HepG2 (cell line): ENCODE results near the gene MOXD1. TPM values are rescaled to one million over a fixed set of nuclear protein-coding genes. Genes with fewer than 3 reads are reported as not detected.

ENCODE experiments used
- ATAC-seq: fragments of 200-7000 bp; cut with Tn5 transposase; 3 replicates; pipeline ENCODE4 v1.9.1; 2020; ENCODE audit warnings: mild to moderate bottlenecking, moderate library complexity
- BruUV-seq: library from RNA; stranded (reverse); fragments of 400-500 nt; replicated peaks from 2 replicates; lab custom pipeline; 2021; lab: Mats Ljungman, UMichigan
- CTCF ChIA-PET: fragments of 300-600 bp; formaldehyde crosslinking; extraction: SDS; loops from one replicate; lab custom pipeline; 2021; ENCODE audit warnings: low total read pairs, inconsistent platforms, low intra/inter-chr PET ratio; lab: Yijun Ruan, JAX
- POLR2A ChIA-PET: fragments of 350-600 bp; sonication (Branson Sonifier 250); formaldehyde crosslinking; loops from one replicate; lab custom pipeline; 2020; ENCODE audit warnings: antibody characterized with exemption, inconsistent platforms; lab: Yijun Ruan, JAX
- DNase-seq: peaks from one replicate; pipeline ENCODE4 v3.0.0-alpha.2; 2015; ENCODE audit warnings: low spot score
- FAIRE-seq: peaks from 3 replicates; lab custom pipeline; 2011; peaks lifted over from hg19 to GRCh38; lab: Jason Lieb, UNC
- H2AFZ ChIP-seq: one replicate; pipeline ENCODE4 v1.6.1; 2011; ENCODE audit warnings: low read length, inconsistent platforms
- H3K27ac ChIP-seq: fragments of 300-600 bp; 3 replicates; pipeline ENCODE4 v1.8.0; 2011; ENCODE audit warnings: mixed run types, mild to moderate bottlenecking, mixed read lengths, low read length, inconsistent platforms; ENCODE audit not compliant: insufficient read depth; ENCODE audit errors: extremely low read length
- H3K27me3 ChIP-seq, 2 experiments: fragments of 200-600 bp in 1 of 2; 2 replicates in 1 of 2; 3 replicates in 1 of 2; pipeline versions ENCODE4 v1.6.0 to v1.8.0; 2011; ENCODE audit warnings: low read length in 2 of 2, mild to moderate bottlenecking in 2 of 2, moderate library complexity in 2 of 2, inconsistent platforms in 1 of 2; ENCODE audit not compliant: insufficient read depth in 2 of 2, control insufficient read depth in 1 of 2
- H3K36me3 ChIP-seq, 2 experiments: fragments of 200-600 bp in 1 of 2; replicated peaks in 1 of 2; 2 replicates in 1 of 2; 3 replicates in 1 of 2; pipeline versions ENCODE4 v1.5.1 to v1.8.0; 2011; ENCODE audit warnings: low read length in 2 of 2, inconsistent platforms in 1 of 2; ENCODE audit not compliant: insufficient read depth in 2 of 2, control insufficient read depth in 1 of 2
- H3K4me1 ChIP-seq: 2 replicates; pipeline ENCODE4 v1.5.1; 2012; ENCODE audit warnings: low read length, inconsistent platforms; ENCODE audit not compliant: insufficient read depth
- H3K4me2 ChIP-seq: 2 replicates; pipeline ENCODE4 v1.6.0; 2011; ENCODE audit warnings: low read depth, low read length, inconsistent platforms
- H3K4me3 ChIP-seq, 3 experiments: fragments of 200-600 bp in 1 of 3; sonication (generic), shearing (Covaris generic) in 1 of 3; replicated peaks in 1 of 3; 2 replicates each; pipeline ENCODE4 v1.5.1; 2011 to 2016; ENCODE audit warnings: low read length in 3 of 3, inconsistent platforms in 2 of 3, low read depth in 2 of 3, mild to moderate bottlenecking in 2 of 3, control low read depth in 1 of 3, mixed read lengths in 1 of 3; ENCODE audit not compliant: insufficient read depth in 1 of 3
- H3K79me2 ChIP-seq: one replicate; pipeline ENCODE4 v1.6.1; 2011; ENCODE audit warnings: low read length, inconsistent platforms; ENCODE audit not compliant: insufficient read depth
- H3K9ac ChIP-seq: 2 replicates; pipeline ENCODE4 v1.6.0; 2011; ENCODE audit warnings: mild to moderate bottlenecking, low read depth, low read length, inconsistent platforms; ENCODE audit not compliant: insufficient read depth
- H3K9me3 ChIP-seq: 2 replicates; pipeline ENCODE4 v1.5.1; 2012; ENCODE audit warnings: mild to moderate bottlenecking, low read length
- H4K20me1 ChIP-seq: 2 replicates; pipeline ENCODE4 v1.6.0; 2011; ENCODE audit warnings: inconsistent platforms, mild to moderate bottlenecking, low read length, moderate library complexity; ENCODE audit not compliant: insufficient read depth
- ARHGAP35 ChIP-seq: sonication (generic); formaldehyde crosslinking; IDR thresholded peaks from 2 replicates; pipeline ENCODE4 v1.9.0; 2022; ENCODE audit warnings: mild to moderate bottlenecking, inconsistent platforms, moderate library complexity, missing genetic modification reagents, borderline replicate concordance
- EEA1 ChIP-seq: sonication (generic); formaldehyde crosslinking; IDR thresholded peaks from 2 replicates; pipeline ENCODE4 v1.5.1; 2020; ENCODE audit warnings: mild to moderate bottlenecking, missing genetic modification reagents, borderline replicate concordance
- ELF3 ChIP-seq: IDR thresholded peaks from 2 replicates; pipeline ENCODE4 v1.6.1; 2016; ENCODE audit warnings: missing genetic modification reagents, missing compliant biosample characterization
- FOXM1 ChIP-seq: sonication (generic); formaldehyde crosslinking; IDR thresholded peaks from 2 replicates; pipeline ENCODE4 v1.5.0; 2020; ENCODE audit warnings: missing genetic modification reagents
- KDM4B ChIP-seq: sonication (generic); formaldehyde crosslinking; IDR thresholded peaks from 2 replicates; pipeline ENCODE4 v1.4.0; 2020; ENCODE audit warnings: missing genetic modification reagents
- MAZ ChIP-seq, 2 experiments: sonication (generic) in 1 of 2; formaldehyde crosslinking in 1 of 2; IDR thresholded peaks; 2 replicates each; pipeline versions ENCODE4 v1.5.0 to v1.6.1; 2012 to 2020; ENCODE audit warnings: low read depth in 2 of 2, mild to moderate bottlenecking in 2 of 2, borderline replicate concordance in 1 of 2, improper control_type of control experiment in 1 of 2, low read length in 1 of 2, missing genetic modification reagents in 1 of 2, moderate library complexity in 1 of 2
- SALL1 ChIP-seq: sonication (generic); formaldehyde crosslinking; IDR thresholded peaks from 2 replicates; pipeline ENCODE4 v1.8.0; 2022; ENCODE audit warnings: mild to moderate bottlenecking, missing genetic modification reagents
- ZBTB46 ChIP-seq: sonication (generic); formaldehyde crosslinking; IDR thresholded peaks from 2 replicates; pipeline ENCODE4 v1.4.0; 2020; ENCODE audit warnings: mild to moderate bottlenecking, missing genetic modification reagents, borderline replicate concordance
- ZNF501 ChIP-seq: sonication (generic); formaldehyde crosslinking; IDR thresholded peaks from 2 replicates; pipeline ENCODE4 v1.5.1; 2020; ENCODE audit warnings: mild to moderate bottlenecking, moderate library complexity, missing genetic modification reagents
- ZNF558 ChIP-seq: sonication (generic); formaldehyde crosslinking; IDR thresholded peaks from 2 replicates; pipeline ENCODE4 v1.9.0; 2022; ENCODE audit warnings: mild to moderate bottlenecking, missing genetic modification reagents, borderline replicate concordance
- ZNF775 ChIP-seq: sonication (generic); formaldehyde crosslinking; IDR thresholded peaks from 2 replicates; pipeline ENCODE4 v1.4.0; 2020; ENCODE audit warnings: missing genetic modification reagents, mild to moderate bottlenecking, moderate library complexity, borderline replicate concordance
- WGBS: methylation state at CpG from one replicate; pipeline ENCODE4 v1.1.6; 2017; ENCODE audit warnings: low lambda C conversion rate; 5-methylcytosine and 5-hydroxymethylcytosine counted together
- in situ Hi-C: cut with HindIII; loops from 2 replicates; pipeline ENCODE4 v1.10.0; 2017; ENCODE audit warnings: low pct_unique_long_range_greater_than_20kb; ENCODE audit not compliant: extremely low pct_ligation_motif_present
- intact Hi-C: fragments of 100-400 bp; cut with micrococcal nuclease; formaldehyde crosslinking; loops from one replicate; pipeline ENCODE4 v1.10.0; 2022; ENCODE audit not compliant: unreplicated experiment
- polyA plus RNA-seq, 8 experiments: library from polyadenylated mRNA; depleted of rRNA in 3 of 8; stranded (reverse) in 7 of 8; unstranded in 1 of 8; fragments of >200 nt; fragmentation: Illumina TruSeq in 4 of 8; extraction: Trizol in 4 of 8; gene quantifications; 2 replicates each; pipeline versions ENCODE4 v1.2.1 to v1.2.3, GENCODE V29; 2011 to 2016; ENCODE audit warnings: low read depth in 4 of 8, missing spikeins in 1 of 8, mixed read lengths in 1 of 8; ENCODE audit not compliant: insufficient read depth in 1 of 8
- total RNA-seq, 5 experiments: library from RNA; depleted of rRNA; stranded (reverse); fragments of >200 nt; fragmentation: Illumina TruSeq; extraction: Trizol; gene quantifications; 2 replicates each; pipeline ENCODE4 v1.2.3, GENCODE V29; 2016; ENCODE audit warnings: low read depth in 1 of 5

Gene MOXD1
- total and polyA plus RNA-seq, 2 of the 13 experiments (the other 11 are each of a cell fraction or from before 2014, with no cell fraction given) = 0.03 TPM; not detected in 1

GRCh38 chr6:132400555-132400882 is 756 bp downstream of the MOXD1 start:
- Histone ChIP-seq H2AFZ (no peak overlapping the region), H3K4me3 (peak overlapping the region in 1 of 3 experiments; percentile 74; a peak in 2 of 6 replicates)

GRCh38 chr6:132399376-132400074 is 1.8 kb downstream of the MOXD1 start:
- ChIA-PET CTCF (no interaction called here), POLR2A (no interaction called here)
- no TSS peak for BruUV-seq
- no peak for FAIRE-seq
- no peaks in the 10 kb centered on the region for H3K79me2 ChIP-seq
- in situ Hi-C loops = no loop called here
- no peak for DNase-seq
- H3K4me2 ChIP-seq = no peak overlapping the region
- no peak for TF ChIP-seq ARHGAP35 (CRISPR knock-in tag)
- no peak for TF ChIP-seq FOXM1
- no peak for TF ChIP-seq ELF3 (CRISPR knock-in tag)
- TF ChIP-seq SALL1 (CRISPR knock-in tag) = no peak
- no peak for TF ChIP-seq MAZ (IDR thresholded peaks at IDR 0.05; ENCODE audit: borderline replicate concordance, low read depth, low read length)
- TF ChIP-seq MAZ (CRISPR knock-in tag; IDR thresholded peaks at IDR 0.05; ENCODE audit: low read depth) = no peak
- no peak for TF ChIP-seq KDM4B (CRISPR knock-in tag)
- no peak for TF ChIP-seq ZNF775 (CRISPR knock-in tag)
- no peak for TF ChIP-seq EEA1 (CRISPR knock-in tag)
- no peak for TF ChIP-seq ZNF558
- TF ChIP-seq, all 625 proteins: peak for 0
- 1% methylated on average over 4 of the region's 4 CpGs for WGBS
- Histone ChIP-seq H4K20me1 (no peaks in the 10 kb centered on the region), H3K9ac (no peak overlapping the region), H3K36me3 (no peaks in the 10 kb centered on the region), H3K27me3 (peaks cover 14 to 38% of the 10 kb centered on the region in 2 experiments), H3K4me3 (no peak overlapping the region), H3K27ac (no peak overlapping the region), H2AFZ (no peak overlapping the region), H3K9me3 (peaks cover 10% of the 10 kb centered on the region; the same call in 1 of the 2 replicates), H3K4me1 (peaks cover 12% of the 10 kb centered on the region)
- no peak for ATAC-seq
- intact Hi-C loops = loop anchor here (5.0 kb wide), 1 partner anchor 83 kb away; no protein-coding TSS in a partner anchor

More at GRCh38 chr6:132400555-132400882, 756 bp downstream of the MOXD1 start:
- ChIA-PET POLR2A (no interaction called here), CTCF (interaction anchor here (1.3 kb wide), 1 partner anchor 121 kb away, joined by 3 read pairs; no protein-coding TSS in a partner anchor)
- intact Hi-C loops (loop anchor here (5.0 kb wide), 1 partner anchor 82 kb away; no protein-coding TSS in a partner anchor), in situ Hi-C loops (no loop called here)
- H3K9ac ChIP-seq = no peak overlapping the region
- H3K4me2 ChIP-seq = peak overlapping the region; percentile 84
- FAIRE-seq = no peak
- no peak for DNase-seq
- H3K79me2 ChIP-seq = no peaks in the 10 kb centered on the region
- peak; percentile 18; the same call in 1 of the 3 replicates for ATAC-seq
- no peaks in the 10 kb centered on the region for H4K20me1 ChIP-seq
- H3K4me1 ChIP-seq = peaks cover 12% of the 10 kb centered on the region
- WGBS = 37% methylated on average over 11 of the region's 11 CpGs
- H3K27me3 ChIP-seq = peaks cover 14 to 38% of the 10 kb centered on the region in 2 experiments
- no TSS peak for BruUV-seq
- 0 out of 2 replicates have a peak, but pooled peaks cover 1% of the 10 kb centered on the region for H3K9me3 ChIP-seq
- no peak overlapping the region for H3K27ac ChIP-seq
- no peaks in the 10 kb centered on the region for H3K36me3 ChIP-seq
- TF ChIP-seq ZBTB46 (CRISPR knock-in tag) (no peak), ZNF501 (CRISPR knock-in tag) (0 out of 2 replicates have a peak, but pooled peaks have one; percentile 9)
